Measurements from ENCODE around the gene TSPAN2.

GRCh38 chr1:115040501-115040900 lies 48.8 kb downstream of the TSPAN2 start:
- no peak for TF ChIP-seq CTCF (IDR thresholded peaks at IDR 0.05)
- no peak for TF ChIP-seq POLR2AphosphoS5 (IDR thresholded peaks at IDR 0.05; ENCODE audit: insufficient read depth in 1 of 2, low read depth in 1 of 2)
